Gastrocnemius medialis (tissue), 4 donors: Measurements from ENCODE around the gene CARMIL1.

Experiments
- POLR2A ChIP-seq, 2 donors: fragments of 450-650 bp; IDR thresholded peaks; one replicate each; pipeline ENCODE4 v1.6.1; 2017; ENCODE audit warnings: antibody characterized with exemption in 2 of 2, mild to moderate bottlenecking in 2 of 2, moderate library complexity in 2 of 2
- TF ChIP-seq, protein P1 (sequence below), 5 experiments: fragments of 450-650 bp in 3 of 5; fragments of 200-600 bp in 2 of 5; sonication (generic) in 2 of 5; IDR thresholded peaks in 4 of 5; conservative IDR thresholded peaks in 1 of 5; 1 replicate in 4 of 5; 2 replicates in 1 of 5; pipeline ENCODE4 v1.5.1; 2016 to 2019; ENCODE audit warnings: antibody characterized with exemption in 5 of 5, mild to moderate bottlenecking in 3 of 5, moderate library complexity in 3 of 5

DNA sequence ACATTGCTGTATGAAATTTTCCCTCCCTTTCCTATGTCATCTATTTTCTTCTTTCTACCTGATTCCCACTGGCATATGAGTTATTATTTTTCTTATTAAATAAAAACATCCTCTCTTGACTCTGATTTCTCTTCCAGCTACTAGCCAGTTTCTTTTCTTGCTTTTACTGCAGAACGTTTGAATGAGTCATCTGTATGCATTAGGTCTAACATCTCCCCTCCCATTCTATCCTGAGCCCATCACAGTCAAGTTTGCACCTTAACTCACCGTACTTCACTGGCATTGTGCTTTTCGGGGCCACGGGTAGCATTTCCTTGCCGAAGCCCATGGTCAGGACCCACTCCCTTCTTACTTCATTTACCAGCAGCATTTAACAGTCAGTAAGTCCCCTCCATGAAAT lies 65.7 kb downstream of the CARMIL1 start:
- TF ChIP-seq, protein P1, sequence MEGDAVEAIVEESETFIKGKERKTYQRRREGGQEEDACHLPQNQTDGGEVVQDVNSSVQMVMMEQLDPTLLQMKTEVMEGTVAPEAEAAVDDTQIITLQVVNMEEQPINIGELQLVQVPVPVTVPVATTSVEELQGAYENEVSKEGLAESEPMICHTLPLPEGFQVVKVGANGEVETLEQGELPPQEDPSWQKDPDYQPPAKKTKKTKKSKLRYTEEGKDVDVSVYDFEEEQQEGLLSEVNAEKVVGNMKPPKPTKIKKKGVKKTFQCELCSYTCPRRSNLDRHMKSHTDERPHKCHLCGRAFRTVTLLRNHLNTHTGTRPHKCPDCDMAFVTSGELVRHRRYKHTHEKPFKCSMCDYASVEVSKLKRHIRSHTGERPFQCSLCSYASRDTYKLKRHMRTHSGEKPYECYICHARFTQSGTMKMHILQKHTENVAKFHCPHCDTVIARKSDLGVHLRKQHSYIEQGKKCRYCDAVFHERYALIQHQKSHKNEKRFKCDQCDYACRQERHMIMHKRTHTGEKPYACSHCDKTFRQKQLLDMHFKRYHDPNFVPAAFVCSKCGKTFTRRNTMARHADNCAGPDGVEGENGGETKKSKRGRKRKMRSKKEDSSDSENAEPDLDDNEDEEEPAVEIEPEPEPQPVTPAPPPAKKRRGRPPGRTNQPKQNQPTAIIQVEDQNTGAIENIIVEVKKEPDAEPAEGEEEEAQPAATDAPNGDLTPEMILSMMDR (IDR thresholded peaks at IDR 0.05 in 4 of 5, conservative IDR thresholded peaks at IDR 0.05 in 1 of 5) = no peak
- no peak for TF ChIP-seq POLR2A (IDR thresholded peaks at IDR 0.05)
